GM23338 (cell line): Measurements from ENCODE around the gene PPP5C. TPM values are rescaled to one million over a fixed set of nuclear protein-coding genes. Genes with fewer than 3 reads are reported as not detected.

Source experiments
- ATAC-seq: fragments of 200-7000 bp; cut with Tn5 transposase; 3 replicates; pipeline ENCODE4 v1.9.1; 2020
- DNase-seq: peaks from one replicate; pipeline ENCODE4 v3.0.0-alpha.2; 2015; ENCODE audit warnings: low spot score
- H2AFZ ChIP-seq: fragments of 200-600 bp; sonication (generic); 2 replicates; pipeline ENCODE4 v1.8.0; 2016; ENCODE audit warnings: antibody characterized with exemption, mild to moderate bottlenecking, moderate library complexity
- H3F3A ChIP-seq: fragments of 200-600 bp; sonication (generic); replicated peaks from 2 replicates; pipeline ENCODE4 v1.8.0; 2017; ENCODE audit warnings: antibody characterized with exemption, mixed run types, low read depth
- H3K27ac ChIP-seq: fragments of 200-600 bp; sonication (generic); 2 replicates; pipeline ENCODE4 v1.6.1; 2016; ENCODE audit warnings: low read depth
- H3K27me3 ChIP-seq: fragments of 200-600 bp; sonication (generic); 2 replicates; pipeline ENCODE4 v1.8.0; 2016; ENCODE audit warnings: mild to moderate bottlenecking, mixed run types, moderate library complexity; ENCODE audit not compliant: insufficient read depth
- H3K36me3 ChIP-seq: fragments of 200-600 bp; sonication (generic); 2 replicates; pipeline ENCODE4 v1.8.0; 2016; ENCODE audit warnings: mild to moderate bottlenecking; ENCODE audit not compliant: insufficient read depth
- H3K4me1 ChIP-seq: fragments of 200-600 bp; sonication (generic); 2 replicates; pipeline ENCODE4 v1.8.0; 2016; ENCODE audit warnings: mild to moderate bottlenecking, moderate library complexity; ENCODE audit not compliant: insufficient read depth
- H3K4me2 ChIP-seq: fragments of 200-600 bp; sonication (generic); 2 replicates; pipeline ENCODE4 v1.7.1; 2017; ENCODE audit warnings: mixed run types
- H3K4me3 ChIP-seq: fragments of 200-600 bp; sonication (generic); 2 replicates; pipeline ENCODE4 v1.6.1; 2016; ENCODE audit warnings: mixed run types
- H3K79me2 ChIP-seq: fragments of 200-600 bp; sonication (generic); replicated peaks from 2 replicates; pipeline ENCODE4 v1.8.0; 2017; ENCODE audit warnings: mild to moderate bottlenecking; ENCODE audit not compliant: insufficient read depth
- H3K9me2 ChIP-seq: fragments of 200-600 bp; sonication (generic); 2 replicates; pipeline ENCODE4 v1.8.0; 2017; ENCODE audit not compliant: insufficient read depth
- H4K20me1 ChIP-seq: fragments of 200-600 bp; sonication (generic); replicated peaks from 2 replicates; pipeline ENCODE4 v1.8.0; 2017; ENCODE audit warnings: mild to moderate bottlenecking; ENCODE audit not compliant: insufficient read depth
- H3K27ac Mint-ChIP-seq: 2 replicates; pipeline ENCODE4 v1.8.0; 2020; ENCODE audit warnings: inconsistent platforms, mild to moderate bottlenecking, moderate library complexity, mixed read lengths
- H3K27me3 Mint-ChIP-seq: 3 replicates; pipeline ENCODE4 v1.8.0; 2022; ENCODE audit warnings: low read depth, mild to moderate bottlenecking, moderate library complexity, mixed read lengths, inconsistent platforms; ENCODE audit not compliant: insufficient read depth, poor library complexity
- H3K36me3 Mint-ChIP-seq: 3 replicates; pipeline ENCODE4 v1.8.0; 2021; ENCODE audit warnings: low read depth, mild to moderate bottlenecking, inconsistent platforms, moderate library complexity, mixed read lengths
- H3K4me1 Mint-ChIP-seq: 3 replicates; pipeline ENCODE4 v1.8.0; 2020; ENCODE audit warnings: mild to moderate bottlenecking, inconsistent platforms, mixed read lengths
- H3K4me3 Mint-ChIP-seq: 3 replicates; pipeline ENCODE4 v1.8.0; 2021; ENCODE audit warnings: moderate library complexity, mild to moderate bottlenecking, inconsistent platforms, mixed read lengths
- H3K9me3 Mint-ChIP-seq: 3 replicates; pipeline ENCODE4 v1.8.0; 2020; ENCODE audit warnings: moderate library complexity, mild to moderate bottlenecking, inconsistent platforms, mixed read lengths
- CREB1 ChIP-seq: fragments of 250-450 bp; sonication (Bioruptor Pico); IDR thresholded peaks from 2 replicates; pipeline ENCODE4 v1.5.0; 2020; ENCODE audit warnings: low read depth, mild to moderate bottlenecking, moderate library complexity
- ETS1 ChIP-seq: IDR thresholded peaks from 2 replicates; pipeline ENCODE4 v1.6.1; 2016; ENCODE audit warnings: antibody characterized with exemption
- NANOG ChIP-seq: IDR thresholded peaks from 2 replicates; pipeline ENCODE4 v1.6.1; 2016; ENCODE audit warnings: antibody characterized with exemption, borderline replicate concordance
- POLR2AphosphoS5 ChIP-seq: IDR thresholded peaks from 2 replicates; pipeline ENCODE4 v1.6.1; 2016; ENCODE audit warnings: antibody characterized with exemption, low read depth
- ZNF331 ChIP-seq: fragments of 250-450 bp; sonication (Bioruptor Pico); IDR thresholded peaks from 2 replicates; pipeline ENCODE4 v1.5.0; 2020; ENCODE audit warnings: low read depth, mild to moderate bottlenecking, moderate library complexity
- ZNF462 ChIP-seq: fragments of 250-450 bp; sonication (Bioruptor Pico); IDR thresholded peaks from 2 replicates; pipeline ENCODE4 v1.5.0; 2020; ENCODE audit warnings: mild to moderate bottlenecking, moderate library complexity
- polyA plus RNA-seq: library from polyadenylated mRNA; unstranded; fragments of >200 nt; fragmentation: Nextera tagmentation; extraction: Ambion mirVana; gene quantifications from 2 replicates; pipeline ENCODE4 v1.2.1, GENCODE V29; 2016
- total RNA-seq: library from RNA; depleted of rRNA; stranded (reverse); fragments of >200 nt; shearing (Covaris generic); gene quantifications from 2 replicates; pipeline ENCODE4 v1.2.3, GENCODE V29; 2014

The PPP5C gene
- total and polyA plus RNA-seq, 2 experiments from 2014 or later = 51.6 to 123 TPM

- DNase-seq (no peak), ATAC-seq (no peak)
- Mint-ChIP-seq H3K9me3 (peaks cover 3% of the 10 kb centered on the region; the same call in 1 of the 3 replicates), H3K4me3 (no peak overlapping the region; the same call in 2 of the 3 replicates), H3K4me1 (peaks cover 31% of the 10 kb centered on the region), H3K27ac (no peak overlapping the region), H3K27me3 (peaks cover 12% of the 10 kb centered on the region), H3K36me3 (peaks cover 18% of the 10 kb centered on the region)
- Histone ChIP-seq H3K79me2 (peaks cover 28% of the 10 kb centered on the region), H3K27me3 (peaks cover 5% of the 10 kb centered on the region; the same call in 1 of the 2 replicates), H3K27ac (no peak overlapping the region), H2AFZ (no peak overlapping the region), H3F3A (no peaks in the 10 kb centered on the region), H4K20me1 (peaks cover 11% of the 10 kb centered on the region), H3K36me3 (no peaks in the 10 kb centered on the region), H3K9me2 (no peaks in the 10 kb centered on the region), H3K4me1 (peaks cover 13% of the 10 kb centered on the region), H3K4me3 (no peak overlapping the region), H3K4me2 (no peak overlapping the region)
- no peak for TF ChIP-seq NANOG
- TF ChIP-seq ZNF331 (CRISPR knock-in tag) = no peak
- no peak; the same call in 1 of the 2 replicates for TF ChIP-seq POLR2AphosphoS5
- no peak for TF ChIP-seq ETS1
- no peak for TF ChIP-seq CREB1
- no peak for TF ChIP-seq ZNF462 (CRISPR knock-in tag)
Observed at GRCh38 chr19:46345157-46345556, 1.7 kb upstream of the PPP5C start.
